Right forelimb (tissue), 1 donor: ENCODE data around the gene GJB3.
"Not testable (repeated sequence)": the region's sequence is repeated elsewhere in the genome, so short reads cannot be mapped to it uniquely, and the experiment has no call there.

Experiments used
- DNase-seq: peaks from one replicate; pipeline ENCODE4 v3.0.0-alpha.2; 2018

The GJB3 gene

DNA sequence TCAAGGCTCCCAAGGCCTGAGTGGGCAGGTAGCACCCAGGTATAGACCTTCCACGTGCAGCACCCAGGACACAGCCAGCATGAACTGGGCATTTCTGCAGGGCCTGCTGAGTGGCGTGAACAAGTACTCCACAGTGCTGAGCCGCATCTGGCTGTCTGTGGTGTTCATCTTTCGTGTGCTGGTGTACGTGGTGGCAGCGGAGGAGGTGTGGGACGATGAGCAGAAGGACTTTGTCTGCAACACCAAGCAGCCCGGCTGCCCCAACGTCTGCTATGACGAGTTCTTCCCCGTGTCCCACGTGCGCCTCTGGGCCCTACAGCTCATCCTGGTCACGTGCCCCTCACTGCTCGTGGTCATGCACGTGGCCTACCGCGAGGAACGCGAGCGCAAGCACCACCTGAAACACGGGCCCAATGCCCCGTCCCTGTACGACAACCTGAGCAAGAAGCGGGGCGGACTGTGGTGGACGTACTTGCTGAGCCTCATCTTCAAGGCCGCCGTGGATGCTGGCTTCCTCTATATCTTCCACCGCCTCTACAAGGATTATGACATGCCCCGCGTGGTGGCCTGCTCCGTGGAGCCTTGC, 19.7 kb upstream of the GJB3 start:
- no peak for DNase-seq

DNA sequence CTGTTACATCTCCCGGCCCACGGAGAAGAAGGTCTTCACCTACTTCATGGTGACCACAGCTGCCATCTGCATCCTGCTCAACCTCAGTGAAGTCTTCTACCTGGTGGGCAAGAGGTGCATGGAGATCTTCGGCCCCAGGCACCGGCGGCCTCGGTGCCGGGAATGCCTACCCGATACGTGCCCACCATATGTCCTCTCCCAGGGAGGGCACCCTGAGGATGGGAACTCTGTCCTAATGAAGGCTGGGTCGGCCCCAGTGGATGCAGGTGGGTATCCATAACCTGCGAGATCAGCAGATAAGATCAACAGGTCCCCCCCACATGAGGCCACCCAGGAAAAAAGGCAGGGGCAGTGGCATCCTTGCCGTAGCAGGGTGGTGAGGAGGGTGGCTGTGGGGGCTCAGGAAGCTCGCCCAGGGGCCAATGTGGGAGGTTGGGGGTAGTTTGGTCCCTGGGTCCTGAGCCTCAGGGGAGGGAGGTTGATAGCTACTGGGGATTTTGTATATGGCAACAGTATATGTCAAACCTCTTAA, 19.2 kb upstream of the GJB3 start:
- no peak for DNase-seq

DNA sequence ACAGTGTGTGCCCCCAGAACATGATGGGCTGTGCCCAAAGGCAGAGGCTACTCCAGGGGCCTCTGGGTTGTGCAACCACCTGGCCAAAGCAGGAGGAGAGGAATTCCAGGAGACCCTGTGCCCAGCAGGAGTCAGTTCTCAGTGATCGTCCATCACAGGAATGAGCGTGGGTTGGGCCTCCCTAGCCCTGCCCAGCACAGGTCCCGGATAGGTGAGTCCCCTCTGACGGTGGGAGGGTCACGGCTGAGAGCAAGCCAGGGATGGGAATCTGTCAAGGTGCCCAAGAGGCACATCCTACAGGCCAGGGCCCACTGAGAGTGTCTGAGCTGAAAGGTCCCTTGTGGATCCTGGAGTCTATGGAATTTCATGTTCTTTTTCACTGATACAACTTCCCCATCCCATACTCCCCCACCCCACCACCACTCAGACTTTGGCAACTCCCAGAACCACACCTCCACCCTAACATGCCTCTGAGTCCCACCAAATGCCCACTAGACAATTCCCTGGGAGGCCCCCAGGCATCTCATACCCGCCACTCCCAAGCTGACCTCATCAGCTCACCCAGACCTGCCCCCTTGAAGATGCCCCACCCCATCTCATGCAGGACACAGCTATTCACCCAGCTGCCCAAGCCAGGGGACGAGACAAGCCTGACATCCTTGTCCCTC, 18.4 kb upstream of the GJB3 start:
- no peak for DNase-seq

DNA sequence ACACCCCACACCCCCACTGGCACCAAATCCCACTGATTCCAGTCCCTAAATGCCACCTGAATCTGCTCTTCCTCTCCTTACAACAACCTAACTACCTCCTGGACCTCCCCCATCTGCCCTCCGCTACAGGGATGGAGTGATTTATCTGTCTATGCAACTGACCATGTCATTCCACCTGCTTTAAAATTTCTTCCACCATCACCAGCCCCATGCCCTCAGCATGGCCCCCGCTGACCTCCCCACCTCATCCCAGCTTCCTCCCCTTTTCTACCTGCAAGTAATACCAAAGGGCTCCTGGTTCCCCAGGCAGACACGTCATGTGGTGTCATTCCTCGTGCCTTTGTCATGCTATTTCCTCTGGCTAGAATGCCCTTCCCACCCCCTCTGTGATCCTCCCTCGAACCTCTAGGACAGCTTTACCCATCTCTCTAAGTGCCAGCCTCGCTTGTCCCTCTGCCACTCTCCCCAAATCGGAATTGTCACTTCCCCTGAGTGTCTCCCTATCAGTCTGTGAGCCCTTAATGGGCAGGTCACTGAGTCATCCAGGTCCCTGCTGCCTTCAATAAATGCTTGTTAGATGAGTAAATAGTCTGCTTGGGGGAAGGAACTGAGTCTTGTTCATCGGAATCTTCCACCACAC, 17.8 kb upstream of the GJB3 start:
- DNase-seq = no peak

DNA sequence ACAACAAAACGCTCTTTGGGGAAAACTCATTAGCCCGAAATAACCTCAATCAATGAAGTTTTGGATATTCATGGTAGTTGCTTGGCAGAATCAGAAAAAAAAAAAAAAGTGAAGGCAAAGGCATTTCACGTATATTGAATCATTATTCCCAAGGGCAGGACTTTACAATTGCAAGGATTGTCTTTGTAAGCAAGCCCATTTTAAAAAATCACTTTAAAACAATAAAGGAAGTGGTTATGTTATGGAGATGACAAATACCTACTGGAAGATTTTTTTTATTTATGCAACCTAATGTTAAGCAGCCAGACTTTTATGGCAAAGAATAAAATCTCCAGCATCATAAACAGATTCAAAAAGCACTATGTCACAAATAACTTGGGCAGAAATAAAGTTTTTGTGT, 12.2 kb upstream of the GJB3 start:
- no peak for DNase-seq

DNA sequence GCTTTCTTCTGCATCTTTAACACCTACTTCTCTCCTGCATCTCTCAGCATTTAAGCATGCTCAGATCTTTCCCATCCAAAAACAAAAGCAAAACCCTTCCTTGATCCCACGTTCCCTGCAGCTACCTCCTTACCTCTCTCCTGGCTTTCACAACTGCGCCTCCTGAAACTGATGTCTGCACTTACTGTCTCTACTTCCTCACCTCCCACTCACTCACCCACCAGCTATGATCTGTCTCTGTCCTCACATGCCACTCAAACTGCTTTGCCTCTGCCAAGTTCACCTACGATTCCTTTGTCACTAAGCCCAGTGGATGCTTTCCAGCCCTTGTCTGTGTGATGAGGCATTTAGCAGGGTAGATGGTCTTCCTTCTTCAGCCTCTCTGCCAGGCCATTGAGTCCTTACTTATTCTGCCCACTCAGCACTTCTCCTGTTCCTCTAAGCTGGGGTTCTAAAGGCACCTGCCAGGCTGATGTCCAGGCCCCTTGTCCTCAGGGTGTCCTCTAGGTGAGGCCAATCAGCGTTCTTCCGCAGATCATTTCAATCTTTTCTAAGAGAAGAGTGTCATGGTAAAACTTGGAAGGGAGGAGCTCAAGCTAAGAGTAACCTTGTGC, 10.0 kb upstream of the GJB3 start:
- no peak for DNase-seq

DNA sequence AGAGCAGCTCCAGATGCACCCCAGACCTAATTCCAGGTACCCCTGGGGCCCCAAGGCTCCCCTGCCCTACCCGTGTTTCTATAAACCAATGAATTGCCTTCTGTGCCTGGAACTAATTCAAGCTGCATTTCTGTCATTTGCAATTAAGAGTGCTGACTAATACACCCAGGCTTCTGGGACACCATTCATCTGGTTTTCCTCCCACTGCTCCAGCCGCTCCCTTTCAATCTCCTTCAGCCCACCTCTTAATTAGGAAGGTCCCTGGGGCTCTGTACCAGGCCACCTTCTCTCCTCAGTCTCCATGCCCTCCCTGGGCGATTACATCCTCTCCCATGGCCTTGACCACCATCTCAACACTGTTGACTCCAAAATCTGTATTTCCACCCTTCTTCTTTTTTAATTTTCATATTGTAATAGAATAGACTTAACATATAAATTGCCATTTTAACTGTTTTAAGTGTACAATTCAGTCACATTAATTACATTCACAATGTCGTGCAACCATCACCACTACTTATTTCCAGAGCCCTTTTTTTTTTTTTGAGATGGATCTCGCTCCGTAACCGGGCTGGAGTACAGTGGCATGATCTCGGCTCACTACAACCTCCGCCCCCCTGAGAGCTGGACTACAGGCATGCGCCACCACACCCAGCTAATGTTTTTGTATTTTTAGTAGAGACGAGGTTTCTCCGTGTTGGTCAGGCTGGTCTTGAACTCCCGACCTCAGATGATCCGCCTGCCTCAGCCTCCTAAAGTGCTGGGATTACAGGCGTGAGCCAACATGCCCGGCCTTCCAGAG, 9.2 kb upstream of the GJB3 start:
- DNase-seq = no peak

DNA sequence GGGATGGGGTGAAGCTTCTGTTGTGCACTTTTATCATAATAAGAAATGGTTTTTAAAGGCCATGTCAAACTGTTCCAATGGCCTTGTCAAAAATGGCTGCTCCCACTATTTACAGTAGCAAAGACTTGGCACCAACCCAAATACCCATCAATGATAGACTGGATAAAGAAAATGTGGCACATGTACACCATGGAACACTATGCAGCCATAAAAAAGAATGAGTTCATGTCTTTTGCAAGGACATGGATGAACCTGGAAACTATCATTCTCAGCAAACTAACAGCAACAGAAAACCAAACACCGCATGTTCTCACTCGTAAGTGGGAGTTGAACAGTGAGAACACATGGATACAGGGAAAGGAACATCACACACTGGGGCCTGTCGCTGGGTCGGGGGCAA, 7.9 kb upstream of the GJB3 start:
- DNase-seq = not testable (repeated sequence)

DNA sequence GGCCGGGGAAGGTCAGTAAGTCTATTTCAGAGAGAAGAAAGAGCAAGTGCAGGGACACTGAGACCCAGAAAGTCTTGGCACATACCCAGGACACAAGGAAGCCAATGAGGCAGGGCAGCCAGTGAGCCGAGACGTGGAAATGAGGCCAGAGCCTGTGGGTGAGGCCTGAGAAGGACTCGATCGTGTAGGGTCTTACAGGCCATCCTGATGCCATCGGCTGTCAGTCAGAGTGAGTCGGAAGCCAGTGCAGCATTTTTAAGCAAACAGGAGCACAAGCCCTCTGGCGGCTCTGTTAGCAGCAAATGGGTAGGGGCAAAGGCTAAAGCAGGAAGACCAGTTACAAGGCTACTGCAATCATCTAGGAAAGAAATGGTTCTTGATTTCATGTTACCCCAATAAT, 6.1 kb upstream of the GJB3 start:
- DNase-seq = no peak

DNA sequence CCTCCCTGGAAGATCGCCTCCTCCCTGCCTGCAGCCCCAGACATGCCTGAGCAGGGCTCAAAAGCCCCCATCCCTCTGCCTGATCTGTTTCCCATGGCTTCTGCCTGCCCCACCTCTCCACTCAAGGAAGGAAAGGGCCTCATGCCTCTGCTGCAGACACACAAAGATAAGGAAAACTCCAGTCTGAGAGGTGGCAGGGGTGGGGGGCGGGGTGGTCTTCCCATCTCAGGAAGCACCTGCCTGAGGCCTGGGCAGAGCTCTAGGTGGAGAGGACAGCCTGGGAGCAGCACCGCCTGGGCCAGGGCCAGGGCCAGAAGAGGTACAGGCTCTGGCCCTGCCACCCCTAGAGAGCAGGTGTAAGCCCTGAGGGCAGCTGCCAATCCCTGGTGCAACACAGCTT, 4.1 kb upstream of the GJB3 start:
- DNase-seq = no peak

DNA sequence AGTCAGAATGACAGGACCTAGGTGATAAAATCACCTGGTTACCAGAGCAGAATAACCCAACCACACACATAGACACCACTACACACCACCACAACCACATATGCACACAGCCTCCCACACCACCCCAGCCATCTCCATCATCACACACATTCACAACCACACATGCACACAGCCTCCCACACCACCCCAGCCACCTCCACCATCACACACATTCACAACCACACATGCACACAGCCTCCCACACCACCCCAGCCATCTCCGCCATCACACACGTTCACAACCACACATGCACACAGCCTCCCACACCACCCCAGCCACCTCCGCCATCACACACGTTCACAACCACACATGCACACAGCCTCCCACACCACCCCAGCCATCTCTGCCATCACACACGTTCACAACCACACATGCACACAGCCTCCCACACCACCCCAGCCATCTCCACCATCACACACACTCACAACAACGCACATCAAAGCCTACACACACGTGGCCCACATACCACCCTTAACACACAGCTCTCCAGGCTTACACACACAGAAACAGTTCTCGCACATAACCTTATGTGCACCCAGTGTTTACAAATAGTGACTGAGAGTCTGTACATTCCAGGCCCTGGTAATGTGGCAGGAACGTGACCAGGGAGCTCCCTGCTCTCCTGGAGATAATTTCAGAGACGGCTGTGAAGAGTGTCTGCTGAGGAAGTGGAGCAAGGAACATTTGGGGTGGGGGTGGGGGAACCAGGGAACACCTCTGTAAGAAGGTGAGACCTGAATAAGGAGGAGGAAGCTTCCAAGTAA, 3.3 kb upstream of the GJB3 start:
- DNase-seq = no peak

DNA sequence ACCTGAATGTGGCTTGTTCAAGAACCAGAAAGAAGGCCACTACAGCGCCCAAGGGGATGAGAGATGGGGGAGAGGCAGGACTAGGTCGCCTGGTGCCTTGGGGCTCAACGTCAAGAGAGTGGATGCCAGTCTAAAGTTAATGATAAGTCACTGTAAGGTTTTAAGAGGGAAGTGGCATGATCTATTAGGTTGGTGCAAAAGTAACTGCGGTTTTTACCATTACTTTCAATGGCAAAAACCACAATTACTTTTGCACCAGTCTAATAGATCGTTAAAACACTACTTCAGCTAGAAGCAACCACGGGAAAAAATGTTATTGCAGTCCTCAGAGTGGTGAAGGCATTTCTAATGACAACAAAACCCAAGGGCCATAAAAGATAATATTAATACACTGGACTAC, 2.6 kb upstream of the GJB3 start:
- DNase-seq = no peak

DNA sequence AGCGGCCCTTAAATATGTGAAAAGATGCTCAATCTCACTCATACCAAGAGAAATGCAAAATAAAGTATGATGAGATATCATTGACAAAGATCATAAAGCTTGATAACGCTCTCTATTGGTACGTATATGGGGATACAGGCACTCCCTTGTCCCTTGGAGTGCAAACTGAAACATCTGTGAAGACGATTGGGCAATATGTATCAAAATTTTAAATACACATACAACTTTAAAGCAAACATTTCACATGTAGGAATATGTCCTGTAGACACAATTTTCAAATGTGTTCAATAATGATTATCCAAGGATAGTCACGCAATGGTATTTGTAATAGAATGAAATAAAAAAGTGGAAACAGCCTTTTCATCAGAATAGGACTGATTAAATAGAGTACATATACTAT, 2.0 kb upstream of the GJB3 start:
- no peak for DNase-seq

DNA sequence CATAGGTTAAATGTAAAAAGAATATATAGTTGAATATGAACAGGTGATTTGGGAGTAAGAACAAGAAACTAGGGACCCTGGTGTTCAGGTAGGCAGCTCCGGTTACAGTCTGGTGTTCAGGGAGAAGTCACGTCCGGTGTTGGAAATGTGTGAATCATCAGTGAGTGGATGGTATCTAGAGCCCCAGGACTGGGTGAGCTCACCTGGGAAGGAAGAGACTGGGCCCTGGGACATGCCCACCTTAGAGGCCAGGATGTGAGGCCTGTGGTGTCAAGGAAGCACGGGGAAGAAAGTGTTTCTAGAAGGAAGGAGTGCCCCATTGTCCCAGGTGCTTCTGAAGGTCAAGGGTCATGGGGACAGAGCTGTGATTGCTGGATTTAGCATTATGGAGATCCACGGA, 1.5 kb upstream of the GJB3 start:
- no peak for DNase-seq

DNA sequence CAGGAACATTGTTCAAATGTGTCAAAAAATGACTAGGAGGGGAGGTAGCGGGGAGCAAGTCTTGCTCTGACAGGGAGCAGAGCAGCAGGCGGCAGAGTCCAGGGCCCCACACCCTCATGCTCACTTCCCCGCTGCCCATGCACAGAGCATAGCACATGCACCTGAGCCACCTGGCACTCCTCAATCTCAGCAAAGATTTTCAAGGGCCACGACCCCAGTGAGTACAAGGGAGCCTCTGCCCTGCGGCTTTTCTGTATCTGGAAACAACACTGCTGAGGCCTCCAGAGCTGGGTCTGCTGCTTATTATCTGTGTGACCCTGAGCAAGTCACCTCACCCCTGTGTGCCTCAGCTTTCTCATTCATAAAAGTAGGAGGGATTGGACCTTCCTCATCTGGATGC, 1.1 kb upstream of the GJB3 start:
- peak; percentile 1 for DNase-seq

DNA sequence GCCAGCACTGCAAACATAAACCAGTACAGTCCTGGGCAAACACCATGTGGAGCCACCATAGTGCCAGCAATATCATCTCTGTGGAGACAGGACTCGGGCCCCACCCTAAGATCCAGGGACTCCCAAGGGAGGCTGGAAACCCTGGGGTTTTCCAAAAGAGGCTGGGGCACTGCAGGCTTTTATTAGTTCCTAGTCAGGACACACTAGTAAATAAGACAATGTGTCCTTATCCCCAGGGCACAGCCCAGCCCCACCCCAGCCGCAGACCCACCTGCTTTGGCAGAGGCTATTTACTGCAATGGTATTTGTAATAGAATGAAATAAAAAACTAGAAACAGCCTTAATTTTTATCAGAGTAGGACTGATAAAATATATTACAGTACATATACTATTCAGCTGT, 486 bp upstream of the GJB3 start:
- DNase-seq = peak; percentile 1

DNA sequence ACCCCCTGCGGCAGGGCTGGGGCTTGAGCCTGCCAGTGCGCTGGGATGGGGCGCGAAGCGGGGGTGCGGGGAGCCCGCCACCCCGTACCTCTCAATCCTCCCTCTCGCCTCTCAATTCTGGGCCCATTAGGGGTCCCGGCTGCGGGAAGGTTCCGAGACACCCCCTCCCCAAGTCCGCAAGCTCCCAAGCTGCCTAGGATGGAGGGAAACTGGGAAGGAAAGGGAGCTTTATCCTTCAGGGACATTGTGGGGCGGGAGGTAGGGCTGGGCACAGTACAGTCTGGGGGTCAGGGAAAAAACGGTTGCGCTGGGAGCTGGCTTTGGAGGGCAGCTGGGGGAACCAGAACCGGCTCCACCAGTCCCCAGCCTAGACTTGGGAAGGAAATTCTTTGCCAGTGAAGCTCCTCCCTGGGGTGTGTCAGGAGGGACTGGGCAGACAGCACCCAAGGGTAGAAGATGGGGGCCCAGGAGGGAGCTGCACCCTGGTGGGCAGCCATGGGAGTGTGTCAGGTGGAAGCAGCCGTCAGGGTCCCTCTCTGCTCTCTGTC, 904 bp downstream of the GJB3 start:
- DNase-seq = peak; percentile 27

DNA sequence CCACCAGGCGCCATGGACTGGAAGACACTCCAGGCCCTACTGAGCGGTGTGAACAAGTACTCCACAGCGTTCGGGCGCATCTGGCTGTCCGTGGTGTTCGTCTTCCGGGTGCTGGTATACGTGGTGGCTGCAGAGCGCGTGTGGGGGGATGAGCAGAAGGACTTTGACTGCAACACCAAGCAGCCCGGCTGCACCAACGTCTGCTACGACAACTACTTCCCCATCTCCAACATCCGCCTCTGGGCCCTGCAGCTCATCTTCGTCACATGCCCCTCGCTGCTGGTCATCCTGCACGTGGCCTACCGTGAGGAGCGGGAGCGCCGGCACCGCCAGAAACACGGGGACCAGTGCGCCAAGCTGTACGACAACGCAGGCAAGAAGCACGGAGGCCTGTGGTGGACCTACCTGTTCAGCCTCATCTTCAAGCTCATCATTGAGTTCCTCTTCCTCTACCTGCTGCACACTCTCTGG, 3.8 kb downstream of the GJB3 start:
- DNase-seq = peak; percentile 6

DNA sequence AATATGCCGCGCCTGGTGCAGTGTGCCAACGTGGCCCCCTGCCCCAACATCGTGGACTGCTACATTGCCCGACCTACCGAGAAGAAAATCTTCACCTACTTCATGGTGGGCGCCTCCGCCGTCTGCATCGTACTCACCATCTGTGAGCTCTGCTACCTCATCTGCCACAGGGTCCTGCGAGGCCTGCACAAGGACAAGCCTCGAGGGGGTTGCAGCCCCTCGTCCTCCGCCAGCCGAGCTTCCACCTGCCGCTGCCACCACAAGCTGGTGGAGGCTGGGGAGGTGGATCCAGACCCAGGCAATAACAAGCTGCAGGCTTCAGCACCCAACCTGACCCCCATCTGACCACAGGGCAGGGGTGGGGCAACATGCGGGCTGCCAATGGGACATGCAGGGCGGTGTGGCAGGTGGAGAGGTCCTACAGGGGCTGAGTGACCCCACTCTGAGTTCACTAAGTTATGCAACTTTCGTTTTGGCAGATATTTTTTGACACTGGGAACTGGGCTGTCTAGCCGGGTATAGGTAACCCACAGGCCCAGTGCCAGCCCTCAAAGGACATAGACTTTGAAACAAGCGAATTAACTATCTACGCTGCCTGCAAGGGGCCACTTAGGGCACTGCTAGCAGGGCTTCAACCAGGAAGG, 4.3 kb downstream of the GJB3 start:
- DNase-seq = no peak

DNA sequence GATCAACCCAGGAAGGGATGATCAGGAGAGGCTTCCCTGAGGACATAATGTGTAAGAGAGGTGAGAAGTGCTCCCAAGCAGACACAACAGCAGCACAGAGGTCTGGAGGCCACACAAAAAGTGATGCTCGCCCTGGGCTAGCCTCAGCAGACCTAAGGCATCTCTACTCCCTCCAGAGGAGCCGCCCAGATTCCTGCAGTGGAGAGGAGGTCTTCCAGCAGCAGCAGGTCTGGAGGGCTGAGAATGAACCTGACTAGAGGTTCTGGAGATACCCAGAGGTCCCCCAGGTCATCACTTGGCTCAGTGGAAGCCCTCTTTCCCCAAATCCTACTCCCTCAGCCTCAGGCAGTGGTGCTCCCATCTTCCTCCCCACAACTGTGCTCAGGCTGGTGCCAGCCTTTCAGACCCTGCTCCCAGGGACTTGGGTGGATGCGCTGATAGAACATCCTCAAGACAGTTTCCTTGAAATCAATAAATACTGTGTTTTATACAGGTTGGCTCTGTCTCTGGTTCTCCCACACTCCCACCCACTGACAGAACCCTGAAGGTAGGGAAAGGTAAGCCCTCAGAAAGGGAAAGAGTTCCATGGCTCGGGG, 5.0 kb downstream of the GJB3 start:
- DNase-seq = no peak
